PC-9 (cell line): ENCODE data around the gene AUH. TPM values are rescaled to one million over a fixed set of nuclear protein-coding genes. Genes with fewer than 3 reads are reported as not detected.
A peak's percentile ranks its signal among the peaks of the same experiment; 100 is the strongest.

ENCODE experiments used
- BruUV-seq: library from RNA; stranded (reverse); fragments of 400-500 nt; replicated peaks from 2 replicates; lab custom pipeline; 2021; lab: Mats Ljungman, UMichigan
- CTCF ChIA-PET: fragments of 300-600 bp; sonication (Branson Sonifier 250); formaldehyde crosslinking; loops from one replicate; lab custom pipeline; 2022; ENCODE audit warnings: antibody characterized with exemption; lab: Charles Lee
- POLR2A ChIA-PET: fragments of 300-600 bp; sonication (Branson Sonifier 250); formaldehyde crosslinking; loops from one replicate; lab custom pipeline; 2022; ENCODE audit warnings: antibody characterized with exemption; ENCODE audit not compliant: unreplicated experiment; lab: Charles Lee
- DNase-seq, 2 experiments: peaks; one replicate each; pipeline versions ENCODE4 v3.0.0 to v3.0.0-alpha.2; 2015 to 2022; ENCODE audit warnings: mixed read lengths in 1 of 2
- H2AFZ ChIP-seq: fragments of 200-600 bp; sonication (generic); 2 replicates; pipeline ENCODE4 v1.8.1; 2017; ENCODE audit warnings: antibody characterized with exemption
- H3F3A ChIP-seq: fragments of 200-600 bp; sonication (generic); 2 replicates; pipeline ENCODE4 v1.8.1; 2017; ENCODE audit warnings: antibody characterized with exemption, mild to moderate bottlenecking, low read depth; ENCODE audit not compliant: insufficient read depth
- H3K27ac ChIP-seq: fragments of 200-600 bp; sonication (generic); 2 replicates; pipeline ENCODE4 v1.6.1; 2016; ENCODE audit warnings: mixed run types
- H3K27me3 ChIP-seq: fragments of 200-600 bp; sonication (generic); 2 replicates; pipeline ENCODE4 v1.6.1; 2016; ENCODE audit warnings: low read depth, mixed run types; ENCODE audit not compliant: insufficient read depth
- H3K36me3 ChIP-seq: fragments of 200-600 bp; sonication (generic); 2 replicates; pipeline ENCODE4 v1.6.1; 2016; ENCODE audit warnings: low read depth, mixed run types
- H3K4me1 ChIP-seq: fragments of 200-600 bp; sonication (generic); replicated peaks from 2 replicates; pipeline ENCODE4 v1.6.1; 2016; ENCODE audit warnings: mixed run types; ENCODE audit not compliant: insufficient read depth
- H3K4me2 ChIP-seq: fragments of 200-600 bp; sonication (generic); 2 replicates; pipeline ENCODE4 v1.6.1; 2017; ENCODE audit warnings: mixed run types
- H3K4me3 ChIP-seq: fragments of 200-600 bp; sonication (generic); 2 replicates; pipeline ENCODE4 v1.6.1; 2016; ENCODE audit warnings: mixed run types
- H3K79me2 ChIP-seq: fragments of 200-600 bp; sonication (generic); 2 replicates; pipeline ENCODE4 v1.6.1; 2017; ENCODE audit warnings: low read depth, mixed run types
- H3K9me2 ChIP-seq: fragments of 200-600 bp; sonication (generic); 2 replicates; pipeline ENCODE4 v1.8.1; 2017; ENCODE audit warnings: mild to moderate bottlenecking; ENCODE audit not compliant: insufficient read depth
- H3K9me3 ChIP-seq: fragments of 200-600 bp; sonication (generic); 2 replicates; pipeline ENCODE4 v1.8.1; 2016; ENCODE audit warnings: low read depth; ENCODE audit not compliant: insufficient read depth
- H4K20me1 ChIP-seq: fragments of 200-600 bp; sonication (generic); 2 replicates; pipeline ENCODE4 v1.8.1; 2017; ENCODE audit not compliant: insufficient read depth
- EZH2 ChIP-seq: fragments of 200-600 bp; sonication (generic); IDR thresholded peaks from 2 replicates; pipeline ENCODE4 v1.8.0; 2017; ENCODE audit warnings: antibody characterized with exemption, low read depth
- intact Hi-C: fragments of 100-400 bp; cut with micrococcal nuclease; formaldehyde crosslinking; loops from one replicate; pipeline ENCODE4 v1.10.0; 2022; ENCODE audit not compliant: unreplicated experiment
- total RNA-seq: library from RNA; stranded (reverse); gene quantifications from 2 replicates; pipeline ENCODE4 v1.2.3, GENCODE V29; 2021
- TF ChIP-seq, protein P1 (sequence below): fragments of 200-600 bp; sonication (generic); conservative IDR thresholded peaks from 2 replicates; pipeline ENCODE4 v1.6.1; 2017; ENCODE audit warnings: mixed run types, antibody characterized with exemption, mild to moderate bottlenecking, moderate library complexity

The AUH gene
- total RNA-seq, 1 experiment from 2014 or later: 24.9 TPM

DNA sequence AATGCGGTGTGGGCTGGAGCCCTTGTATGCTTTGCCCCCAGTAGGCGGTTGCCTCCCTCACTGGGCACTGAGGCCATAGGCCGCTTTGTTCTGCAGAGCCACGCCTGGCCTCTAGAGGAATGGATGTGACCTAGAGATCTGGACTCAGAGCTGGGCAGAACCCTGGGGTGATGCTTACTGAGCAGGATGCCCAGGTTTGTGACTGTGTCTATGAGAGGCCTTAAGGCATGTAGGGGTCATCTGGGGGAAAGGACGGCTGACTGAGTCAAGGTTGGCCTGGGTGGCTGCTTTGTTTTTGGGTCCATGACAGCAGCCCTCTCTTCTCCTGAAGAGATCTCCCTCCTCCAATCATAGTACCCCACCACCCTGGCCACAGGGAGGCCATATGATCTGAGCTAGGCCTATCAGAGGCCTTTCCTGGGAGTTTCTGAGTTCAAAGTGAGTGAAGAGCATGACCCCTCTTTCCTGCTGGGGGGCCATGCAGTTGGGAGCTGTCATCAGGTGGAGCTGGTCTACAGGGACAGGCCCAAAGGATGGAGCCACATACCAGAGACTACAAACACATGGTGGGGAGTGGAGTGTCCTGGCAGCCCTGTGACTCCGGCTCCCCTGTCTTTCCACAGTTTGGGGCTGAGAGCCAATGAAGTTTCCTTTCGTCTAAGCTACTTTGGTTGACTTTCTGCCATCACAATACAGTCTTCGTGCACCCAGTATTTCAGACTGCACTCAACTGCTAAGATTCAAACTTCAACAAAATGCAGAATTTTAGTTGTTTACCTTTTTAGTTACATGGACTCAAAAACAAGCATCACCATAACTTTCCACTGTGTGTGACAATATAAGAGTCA, 165.4 kb downstream of the AUH start:
- no peaks in the 10 kb centered on the region for H3K9me2 ChIP-seq
- ChIA-PET POLR2A (interaction anchor here (0.6 kb wide), 1 partner anchor 227 kb away, joined by 7 read pairs; the partner anchor contains the start of gene NFIL3), CTCF (no interaction called here)
- peak overlapping the region; percentile 62 for H3K4me2 ChIP-seq
- peaks cover 72% of the 10 kb centered on the region for H3K4me1 ChIP-seq
- peaks cover 6% of the 10 kb centered on the region; the same call in 1 of the 2 replicates for H3K79me2 ChIP-seq
- peaks cover 48% of the 10 kb centered on the region for H3F3A ChIP-seq
- H3K36me3 ChIP-seq: no peaks in the 10 kb centered on the region
- no peaks in the 10 kb centered on the region for H3K27me3 ChIP-seq
- peak overlapping the region; percentile 90 for H3K27ac ChIP-seq
- H2AFZ ChIP-seq: no peak overlapping the region
- H3K4me3 ChIP-seq: 0 out of 2 replicates have a peak overlapping the region, but pooled peaks have one; percentile 8
- DNase-seq: no peak
- intact Hi-C loops: loop anchor here (10.0 kb wide), 1 partner anchor 102 kb away; no protein-coding TSS in a partner anchor
- peaks cover 7% of the 10 kb centered on the region; the same call in 1 of the 2 replicates for H3K9me3 ChIP-seq
- no peaks in the 10 kb centered on the region for H4K20me1 ChIP-seq
- BruUV-seq: no TSS peak
- TF ChIP-seq, protein P1, sequence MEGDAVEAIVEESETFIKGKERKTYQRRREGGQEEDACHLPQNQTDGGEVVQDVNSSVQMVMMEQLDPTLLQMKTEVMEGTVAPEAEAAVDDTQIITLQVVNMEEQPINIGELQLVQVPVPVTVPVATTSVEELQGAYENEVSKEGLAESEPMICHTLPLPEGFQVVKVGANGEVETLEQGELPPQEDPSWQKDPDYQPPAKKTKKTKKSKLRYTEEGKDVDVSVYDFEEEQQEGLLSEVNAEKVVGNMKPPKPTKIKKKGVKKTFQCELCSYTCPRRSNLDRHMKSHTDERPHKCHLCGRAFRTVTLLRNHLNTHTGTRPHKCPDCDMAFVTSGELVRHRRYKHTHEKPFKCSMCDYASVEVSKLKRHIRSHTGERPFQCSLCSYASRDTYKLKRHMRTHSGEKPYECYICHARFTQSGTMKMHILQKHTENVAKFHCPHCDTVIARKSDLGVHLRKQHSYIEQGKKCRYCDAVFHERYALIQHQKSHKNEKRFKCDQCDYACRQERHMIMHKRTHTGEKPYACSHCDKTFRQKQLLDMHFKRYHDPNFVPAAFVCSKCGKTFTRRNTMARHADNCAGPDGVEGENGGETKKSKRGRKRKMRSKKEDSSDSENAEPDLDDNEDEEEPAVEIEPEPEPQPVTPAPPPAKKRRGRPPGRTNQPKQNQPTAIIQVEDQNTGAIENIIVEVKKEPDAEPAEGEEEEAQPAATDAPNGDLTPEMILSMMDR: no peak
- TF ChIP-seq EZH2: no peak

DNA sequence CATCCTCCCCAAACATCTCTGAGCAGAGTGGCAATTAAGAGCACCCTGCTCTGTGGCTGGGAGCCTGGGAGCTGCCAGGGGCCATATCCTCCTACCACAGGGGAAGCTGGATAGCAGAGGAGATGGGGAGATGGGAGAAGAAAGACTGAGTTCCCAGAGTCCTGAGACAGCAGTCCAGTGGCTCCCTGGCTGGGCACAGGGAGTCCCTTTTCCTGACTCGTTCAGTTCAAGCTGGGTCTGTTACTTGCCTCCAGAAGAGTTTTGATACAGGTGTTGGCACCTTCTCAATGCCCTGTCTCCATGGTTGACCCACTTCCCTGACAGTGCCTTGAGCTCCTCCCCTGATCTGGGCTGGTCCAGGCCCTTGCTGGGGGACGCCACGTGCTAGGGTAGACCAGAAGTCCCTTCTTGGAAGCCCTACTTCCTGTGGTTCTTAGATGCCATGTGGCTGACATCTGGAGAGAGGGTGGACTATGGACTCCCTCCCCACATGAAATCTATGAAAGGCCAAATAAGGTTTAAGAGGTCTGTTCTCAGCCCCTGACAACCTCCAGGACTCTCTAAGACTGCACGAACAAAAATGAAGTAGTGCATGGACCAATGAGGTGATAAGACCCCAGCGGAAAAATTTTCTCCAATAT, 166.2 kb downstream of the AUH start:
- H2AFZ ChIP-seq: no peak overlapping the region
- no peaks in the 10 kb centered on the region for H4K20me1 ChIP-seq
- no peak overlapping the region for H3K4me3 ChIP-seq
- BruUV-seq: no TSS peak
- intact Hi-C loops: loop anchor here (10.0 kb wide), 1 partner anchor 101 kb away; no protein-coding TSS in a partner anchor
- H3K27me3 ChIP-seq: no peaks in the 10 kb centered on the region
- H3K9me3 ChIP-seq: peaks cover 1% of the 10 kb centered on the region; the same call in 1 of the 2 replicates
- DNase-seq: no peak
- H3K9me2 ChIP-seq: no peaks in the 10 kb centered on the region
- H3F3A ChIP-seq: peaks cover 48% of the 10 kb centered on the region
- H3K4me2 ChIP-seq: no peak overlapping the region
- H3K4me1 ChIP-seq: peaks cover 72% of the 10 kb centered on the region
- ChIA-PET CTCF (no interaction called here), POLR2A (no interaction called here)
- no peaks in the 10 kb centered on the region for H3K36me3 ChIP-seq
- H3K27ac ChIP-seq: no peak overlapping the region
- H3K79me2 ChIP-seq: peaks cover 6% of the 10 kb centered on the region; the same call in 1 of the 2 replicates
- TF ChIP-seq, protein P1: no peak
- TF ChIP-seq EZH2: no peak

DNA sequence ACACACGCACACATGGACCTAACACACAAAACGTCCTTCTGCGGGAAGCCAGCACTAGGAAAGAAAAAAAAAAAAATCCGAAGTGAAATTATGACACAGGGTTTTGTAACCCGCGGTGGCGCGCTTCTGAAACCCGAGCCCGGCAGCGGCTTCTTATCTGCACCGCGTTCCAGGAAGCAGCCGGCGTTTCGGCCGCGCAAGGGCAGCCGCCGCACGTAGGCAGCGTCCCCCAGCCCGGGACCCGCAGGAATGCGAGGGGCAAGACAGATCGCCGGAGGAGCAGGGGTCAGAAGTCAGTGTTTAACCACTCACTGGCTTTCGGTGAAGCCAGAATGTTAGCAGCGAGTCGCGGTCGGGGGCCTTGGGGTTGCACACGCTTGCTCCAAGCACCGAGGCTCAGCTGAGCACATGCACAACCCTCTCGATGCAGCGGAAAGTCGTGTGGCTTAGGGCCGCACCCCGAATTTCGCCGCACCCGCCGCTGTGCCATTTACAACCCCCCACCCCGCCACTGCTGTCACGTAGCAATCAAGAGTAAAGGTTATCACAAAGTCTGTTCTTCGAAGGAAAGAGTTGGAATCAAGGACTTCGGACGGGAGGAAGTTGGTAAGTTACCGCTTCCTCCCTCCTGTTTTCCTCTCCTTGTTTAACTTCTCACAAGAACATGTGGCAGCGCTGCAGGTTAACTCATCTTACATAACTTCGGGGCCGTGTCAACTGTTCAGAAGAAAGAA, 167.9 kb downstream of the AUH start:
- H2AFZ ChIP-seq: peak overlapping the region; percentile 74
- intact Hi-C loops: loop anchor here (1.0 to 10.0 kb wide), 7 partner anchors 30 to 232 kb away; partner anchors contain the start of genes AUH and NFIL3
- ChIA-PET POLR2A (no interaction called here), CTCF (no interaction called here)
- 0 out of 2 replicates have a peak, but pooled peaks cover 2% of the 10 kb centered on the region for H3K9me3 ChIP-seq
- H4K20me1 ChIP-seq: no peaks in the 10 kb centered on the region
- peak overlapping the region; percentile 99 for H3K27ac ChIP-seq
- TF ChIP-seq EZH2: no peak
- TF ChIP-seq, protein P1: no peak; the same call in 1 of the 2 replicates
- DNase-seq: peak; percentile 85 to 86
- H3K27me3 ChIP-seq: no peaks in the 10 kb centered on the region
- peaks cover 63% of the 10 kb centered on the region for H3K4me1 ChIP-seq
- H3K9me2 ChIP-seq: no peaks in the 10 kb centered on the region
- H3K79me2 ChIP-seq: peaks cover 6% of the 10 kb centered on the region; the same call in 1 of the 2 replicates
- no peaks in the 10 kb centered on the region for H3K36me3 ChIP-seq
- peak overlapping the region; percentile 66 for H3K4me3 ChIP-seq
- TSS peak; percentile 57 for BruUV-seq
- H3K4me2 ChIP-seq: peak overlapping the region; percentile 90
- peaks cover 48% of the 10 kb centered on the region for H3F3A ChIP-seq
